Glutamatergic neuron (in vitro differentiated cells): ENCODE data around the gene LCP1. TPM values are rescaled to one million over a fixed set of nuclear protein-coding genes. Genes with fewer than 3 reads are reported as not detected.

Experiments
- DNase-seq: peaks from one replicate; pipeline ENCODE4 v3.0.0; 2022
- H3K27ac Mint-ChIP-seq: one replicate; pipeline ENCODE4 v1.8.0; 2020; ENCODE audit warnings: mild to moderate bottlenecking, mixed read lengths, inconsistent platforms; ENCODE audit not compliant: unreplicated experiment
- H3K27me3 Mint-ChIP-seq: one replicate; pipeline ENCODE4 v1.8.0; 2020; ENCODE audit warnings: mild to moderate bottlenecking, moderate library complexity, mixed read lengths, inconsistent platforms; ENCODE audit not compliant: unreplicated experiment
- H3K36me3 Mint-ChIP-seq: one replicate; pipeline ENCODE4 v1.8.0; 2020; ENCODE audit warnings: mild to moderate bottlenecking, mixed read lengths, inconsistent platforms; ENCODE audit not compliant: unreplicated experiment
- H3K4me1 Mint-ChIP-seq: one replicate; pipeline ENCODE4 v1.8.0; 2020; ENCODE audit warnings: mild to moderate bottlenecking, low read depth, mixed read lengths, inconsistent platforms; ENCODE audit not compliant: unreplicated experiment
- H3K4me3 Mint-ChIP-seq: one replicate; pipeline ENCODE4 v1.8.0; 2020; ENCODE audit warnings: mild to moderate bottlenecking, mixed read lengths, inconsistent platforms; ENCODE audit not compliant: unreplicated experiment
- H3K9me3 Mint-ChIP-seq: one replicate; pipeline ENCODE4 v1.8.0; 2020; ENCODE audit warnings: mild to moderate bottlenecking, moderate library complexity, mixed read lengths, inconsistent platforms; ENCODE audit not compliant: unreplicated experiment
- total RNA-seq: library from RNA; stranded (reverse); fragmentation: NEBNext Ultra II Directional; extraction: Animal tissue kit (Norgen Biotek cat#: 25700); gene quantifications from one replicate; pipeline ENCODE4 v1.2.1, GENCODE V29; 2021; ENCODE audit not compliant: unreplicated experiment
- TF ChIP-seq, protein P1 (sequence below): fragments of 200-600 bp; sonication (generic); IDR thresholded peaks from one replicate; pipeline ENCODE4 v1.5.0; 2021; ENCODE audit not compliant: partially characterized antibody, unreplicated experiment

The LCP1 gene
- total RNA-seq, 1 donor from 2014 or later = 0.71 TPM

DNA sequence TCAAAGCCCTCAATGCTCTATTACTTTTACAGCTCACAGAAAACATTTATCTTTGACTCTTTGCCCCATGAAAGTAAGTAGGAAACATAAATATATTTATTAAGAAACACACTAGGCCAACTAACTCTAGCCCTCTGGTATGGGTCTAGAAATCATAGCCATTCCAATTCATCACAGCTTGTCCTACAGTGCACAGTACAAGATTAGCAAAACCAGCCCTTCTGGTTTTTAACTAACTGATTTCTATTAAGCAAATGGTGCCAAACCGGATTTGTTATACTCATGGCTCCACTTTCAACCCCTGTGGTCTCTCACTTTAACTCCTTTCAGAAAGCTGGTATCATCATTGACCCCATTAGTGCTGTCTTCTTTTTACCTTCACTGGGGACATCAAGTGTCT, 24.2 kb upstream of the LCP1 start:
- H3K36me3 Mint-ChIP-seq = no peaks in the 10 kb centered on the region
- no peak overlapping the region for H3K27ac Mint-ChIP-seq
- peaks cover 2% of the 10 kb centered on the region for H3K4me1 Mint-ChIP-seq
- no peak for DNase-seq
- no peaks in the 10 kb centered on the region for H3K27me3 Mint-ChIP-seq
- H3K4me3 Mint-ChIP-seq = no peak overlapping the region
- H3K9me3 Mint-ChIP-seq = no peaks in the 10 kb centered on the region
- TF ChIP-seq, protein P1, sequence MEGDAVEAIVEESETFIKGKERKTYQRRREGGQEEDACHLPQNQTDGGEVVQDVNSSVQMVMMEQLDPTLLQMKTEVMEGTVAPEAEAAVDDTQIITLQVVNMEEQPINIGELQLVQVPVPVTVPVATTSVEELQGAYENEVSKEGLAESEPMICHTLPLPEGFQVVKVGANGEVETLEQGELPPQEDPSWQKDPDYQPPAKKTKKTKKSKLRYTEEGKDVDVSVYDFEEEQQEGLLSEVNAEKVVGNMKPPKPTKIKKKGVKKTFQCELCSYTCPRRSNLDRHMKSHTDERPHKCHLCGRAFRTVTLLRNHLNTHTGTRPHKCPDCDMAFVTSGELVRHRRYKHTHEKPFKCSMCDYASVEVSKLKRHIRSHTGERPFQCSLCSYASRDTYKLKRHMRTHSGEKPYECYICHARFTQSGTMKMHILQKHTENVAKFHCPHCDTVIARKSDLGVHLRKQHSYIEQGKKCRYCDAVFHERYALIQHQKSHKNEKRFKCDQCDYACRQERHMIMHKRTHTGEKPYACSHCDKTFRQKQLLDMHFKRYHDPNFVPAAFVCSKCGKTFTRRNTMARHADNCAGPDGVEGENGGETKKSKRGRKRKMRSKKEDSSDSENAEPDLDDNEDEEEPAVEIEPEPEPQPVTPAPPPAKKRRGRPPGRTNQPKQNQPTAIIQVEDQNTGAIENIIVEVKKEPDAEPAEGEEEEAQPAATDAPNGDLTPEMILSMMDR = no peak

DNA sequence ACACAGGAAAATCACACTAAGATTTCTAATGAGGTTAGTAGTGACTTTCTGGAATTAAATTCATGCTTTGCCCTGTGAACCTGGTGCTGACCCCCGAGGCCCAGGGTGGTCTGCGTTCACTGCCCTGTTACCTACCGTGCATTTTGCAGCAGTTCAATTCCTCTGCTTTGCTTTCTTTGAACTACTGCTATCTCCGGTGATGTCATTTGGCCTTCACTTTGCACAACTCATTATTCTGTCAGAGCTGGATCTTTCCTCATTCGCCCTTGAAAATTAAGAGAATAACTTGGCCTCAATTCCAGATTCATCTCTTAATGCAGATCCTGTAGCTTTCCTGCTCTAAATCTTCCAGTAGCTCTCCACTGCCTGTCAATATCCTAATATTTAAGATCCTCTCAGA, 21.0 kb upstream of the LCP1 start:
- Mint-ChIP-seq H3K9me3 (no peaks in the 10 kb centered on the region), H3K27me3 (no peaks in the 10 kb centered on the region), H3K4me1 (no peaks in the 10 kb centered on the region), H3K36me3 (no peaks in the 10 kb centered on the region), H3K27ac (no peak overlapping the region), H3K4me3 (no peak overlapping the region)
- no peak for DNase-seq
- TF ChIP-seq, protein P1 = no peak

DNA sequence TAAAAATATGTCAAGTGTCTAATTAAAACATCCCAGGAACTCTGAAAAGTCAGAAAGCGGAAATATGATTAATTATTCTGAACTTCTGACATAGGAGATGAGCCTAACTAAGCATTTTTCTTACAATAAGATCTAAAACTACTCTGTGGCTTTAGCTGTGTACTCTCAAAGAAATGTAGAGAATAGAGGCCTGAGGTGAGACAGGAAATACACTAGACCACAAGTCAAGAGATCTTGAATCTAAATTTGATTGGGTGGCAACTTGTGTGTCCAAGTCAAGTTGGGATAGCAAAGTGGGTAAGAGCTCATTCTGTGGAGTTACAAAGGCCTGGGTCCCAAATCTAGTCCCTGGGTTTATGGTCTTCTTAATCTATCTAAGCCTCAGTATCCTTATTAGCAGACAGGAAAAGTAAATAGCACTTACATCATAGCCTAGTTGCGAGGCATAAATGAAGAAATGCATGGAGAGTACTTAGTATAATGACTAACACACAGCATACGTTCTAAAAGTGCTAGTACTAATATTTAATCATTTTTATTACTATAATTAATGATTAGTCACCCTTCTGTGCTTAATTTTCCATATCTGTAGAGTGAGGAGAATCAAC, 20.3 kb upstream of the LCP1 start:
- TF ChIP-seq, protein P1 = no peak

DNA sequence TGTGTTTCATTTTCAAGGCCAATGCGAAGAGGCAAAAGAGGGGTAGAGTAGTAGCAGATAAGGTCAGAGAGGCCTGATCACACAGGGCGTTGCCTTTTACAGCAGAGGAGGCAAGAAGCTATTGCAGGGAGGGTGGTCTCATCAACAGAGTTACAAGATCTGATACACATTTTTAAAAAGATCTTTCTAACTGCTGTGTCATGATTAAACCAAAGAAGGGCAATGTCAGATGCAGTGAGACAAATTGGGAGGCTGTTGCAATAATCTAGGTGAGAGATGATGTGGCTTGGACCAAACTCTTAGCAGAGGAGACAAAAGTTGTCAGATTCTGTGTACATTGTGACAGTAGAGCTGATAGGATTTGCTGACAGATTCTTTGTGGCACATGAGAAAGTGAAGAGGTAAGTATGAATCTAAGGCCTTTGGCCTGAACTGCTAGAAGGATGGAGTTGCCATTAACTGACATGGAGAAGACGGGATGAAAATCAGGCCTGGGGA, 16.8 kb upstream of the LCP1 start:
- DNase-seq = no peak
- TF ChIP-seq, protein P1 = no peak
- Mint-ChIP-seq H3K36me3 (no peaks in the 10 kb centered on the region), H3K27me3 (no peaks in the 10 kb centered on the region), H3K4me1 (no peaks in the 10 kb centered on the region), H3K4me3 (no peak overlapping the region), H3K9me3 (no peaks in the 10 kb centered on the region), H3K27ac (no peak overlapping the region)

More for the DNA sequence above, 20.3 kb upstream of the LCP1 start:
- DNase-seq = no peak
- no peaks in the 10 kb centered on the region for H3K4me1 Mint-ChIP-seq
- no peak overlapping the region for H3K4me3 Mint-ChIP-seq
- H3K27me3 Mint-ChIP-seq = no peaks in the 10 kb centered on the region
- H3K36me3 Mint-ChIP-seq = no peaks in the 10 kb centered on the region
- H3K9me3 Mint-ChIP-seq = no peaks in the 10 kb centered on the region
- H3K27ac Mint-ChIP-seq = no peak overlapping the region

DNA sequence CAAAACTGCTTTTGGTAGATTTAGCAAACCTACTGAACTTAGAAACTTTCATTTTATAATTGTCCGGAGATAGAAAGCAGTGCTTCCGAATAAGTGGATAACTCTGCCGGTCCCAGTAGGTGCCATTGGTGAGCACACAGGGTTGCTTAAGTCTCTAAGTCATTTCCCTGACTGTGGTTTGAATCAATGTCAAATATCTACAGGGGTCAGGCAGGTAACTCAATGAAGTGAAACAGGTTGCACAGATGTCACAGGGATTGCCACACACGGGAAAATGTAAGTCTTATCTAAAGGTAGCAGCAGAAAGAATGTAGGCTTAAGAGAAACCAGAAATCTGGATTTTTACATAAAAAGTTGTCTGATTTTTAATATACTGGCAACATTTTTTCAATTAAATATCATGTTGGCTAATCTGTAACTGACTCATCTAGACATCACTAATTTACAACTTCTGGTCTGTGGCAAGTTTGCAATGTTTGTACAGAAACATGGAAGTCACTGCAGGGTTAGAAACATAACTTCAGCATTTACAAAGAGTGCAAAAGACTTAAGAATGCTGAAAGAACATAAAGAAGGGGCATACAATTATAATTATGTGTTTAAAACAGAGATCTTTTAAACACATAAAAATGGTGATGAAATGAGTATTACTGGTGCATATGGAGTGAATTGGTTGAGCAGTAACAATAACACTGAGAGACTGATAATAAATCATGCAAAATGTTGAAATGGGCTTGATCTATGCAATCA, 15.5 kb upstream of the LCP1 start:
- Mint-ChIP-seq H3K36me3 (no peaks in the 10 kb centered on the region), H3K9me3 (no peaks in the 10 kb centered on the region), H3K4me3 (no peak overlapping the region), H3K4me1 (no peaks in the 10 kb centered on the region), H3K27ac (no peak overlapping the region), H3K27me3 (no peaks in the 10 kb centered on the region)
- no peak for DNase-seq
- TF ChIP-seq, protein P1 = no peak
